ENCODE measurements around the gene NR1I3.

The NR1I3 gene

GRCh38 chr1:161244888-161245287 lies 6.9 kb upstream of the NR1I3 start:
- TF ChIP-seq, protein P1, sequence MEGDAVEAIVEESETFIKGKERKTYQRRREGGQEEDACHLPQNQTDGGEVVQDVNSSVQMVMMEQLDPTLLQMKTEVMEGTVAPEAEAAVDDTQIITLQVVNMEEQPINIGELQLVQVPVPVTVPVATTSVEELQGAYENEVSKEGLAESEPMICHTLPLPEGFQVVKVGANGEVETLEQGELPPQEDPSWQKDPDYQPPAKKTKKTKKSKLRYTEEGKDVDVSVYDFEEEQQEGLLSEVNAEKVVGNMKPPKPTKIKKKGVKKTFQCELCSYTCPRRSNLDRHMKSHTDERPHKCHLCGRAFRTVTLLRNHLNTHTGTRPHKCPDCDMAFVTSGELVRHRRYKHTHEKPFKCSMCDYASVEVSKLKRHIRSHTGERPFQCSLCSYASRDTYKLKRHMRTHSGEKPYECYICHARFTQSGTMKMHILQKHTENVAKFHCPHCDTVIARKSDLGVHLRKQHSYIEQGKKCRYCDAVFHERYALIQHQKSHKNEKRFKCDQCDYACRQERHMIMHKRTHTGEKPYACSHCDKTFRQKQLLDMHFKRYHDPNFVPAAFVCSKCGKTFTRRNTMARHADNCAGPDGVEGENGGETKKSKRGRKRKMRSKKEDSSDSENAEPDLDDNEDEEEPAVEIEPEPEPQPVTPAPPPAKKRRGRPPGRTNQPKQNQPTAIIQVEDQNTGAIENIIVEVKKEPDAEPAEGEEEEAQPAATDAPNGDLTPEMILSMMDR (IDR thresholded peaks at IDR 0.05; ENCODE audit: low read depth, low read length) = no peak
- no peak overlapping the region for H3K4me3 ChIP-seq (ENCODE audit: low read depth, low read length)

DNA sequence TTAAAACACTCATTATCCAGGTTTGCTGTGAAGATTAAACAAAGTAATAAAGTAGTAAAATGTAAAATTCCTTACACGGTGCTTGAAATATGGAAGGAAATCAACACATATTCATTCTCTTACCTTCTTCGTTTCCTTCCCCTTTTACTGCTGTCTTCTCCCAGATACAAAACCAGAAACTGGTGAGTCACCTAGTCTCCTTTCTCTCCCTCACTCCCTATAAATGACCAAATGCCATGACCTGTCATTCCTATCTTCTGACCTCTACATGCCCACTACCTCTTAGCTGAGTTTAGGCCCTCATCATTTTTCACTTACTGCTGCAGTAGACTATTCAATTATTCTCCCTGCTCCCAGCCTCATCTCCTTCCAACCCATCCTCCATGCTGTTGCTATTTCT lies 4.3 kb upstream of the NR1I3 start:
- no peak overlapping the region for H3K4me3 ChIP-seq (ENCODE audit: low read depth, low read length)
- TF ChIP-seq, protein P1 (IDR thresholded peaks at IDR 0.05; ENCODE audit: low read depth, low read length) = no peak

DNA sequence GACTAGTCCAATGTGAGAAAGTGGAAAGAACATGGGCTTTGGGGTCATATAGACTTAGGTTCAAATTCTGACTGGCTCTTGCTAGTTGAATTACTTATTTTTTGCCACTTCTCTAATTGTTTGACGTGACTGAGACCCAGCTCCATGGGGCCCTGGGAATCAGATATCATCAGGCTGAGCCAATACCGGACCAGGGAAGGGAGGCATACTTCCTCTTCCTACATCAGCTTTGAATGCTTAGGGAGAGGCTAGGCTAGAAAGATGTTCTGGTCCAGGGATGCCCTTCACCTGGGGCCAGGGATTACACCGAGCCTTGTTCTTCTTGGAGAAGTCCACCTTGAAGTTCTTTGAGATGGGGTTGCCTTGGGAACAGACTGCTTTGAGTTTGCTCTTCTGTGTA lies 3.7 kb upstream of the NR1I3 start:
- TF ChIP-seq, protein P1 (IDR thresholded peaks at IDR 0.05; ENCODE audit: low read depth, low read length) = no peak
- no peak overlapping the region for H3K4me3 ChIP-seq (ENCODE audit: low read depth, low read length)

GRCh38 chr1:161235957-161236775 lies 1.8 kb downstream of the NR1I3 start:
- H3K4me3 ChIP-seq (ENCODE audit: low read depth, low read length) = no peak overlapping the region
- TF ChIP-seq, protein P1 (IDR thresholded peaks at IDR 0.05; ENCODE audit: low read depth, low read length) = no peak

GRCh38 chr1:161233102-161233501 lies 4.9 kb downstream of the NR1I3 start:
- H3K4me3 ChIP-seq (ENCODE audit: low read depth, low read length) = no peak overlapping the region
- TF ChIP-seq, protein P1 (IDR thresholded peaks at IDR 0.05; ENCODE audit: low read depth, low read length) = no peak

- TF ChIP-seq, protein P1 (IDR thresholded peaks at IDR 0.05; ENCODE audit: low read depth, low read length) = no peak
- H3K4me3 ChIP-seq (ENCODE audit: low read depth, low read length) = no peak overlapping the region
Measured at GRCh38 chr1:161230762-161231161, 7.2 kb downstream of the NR1I3 start.

DNA sequence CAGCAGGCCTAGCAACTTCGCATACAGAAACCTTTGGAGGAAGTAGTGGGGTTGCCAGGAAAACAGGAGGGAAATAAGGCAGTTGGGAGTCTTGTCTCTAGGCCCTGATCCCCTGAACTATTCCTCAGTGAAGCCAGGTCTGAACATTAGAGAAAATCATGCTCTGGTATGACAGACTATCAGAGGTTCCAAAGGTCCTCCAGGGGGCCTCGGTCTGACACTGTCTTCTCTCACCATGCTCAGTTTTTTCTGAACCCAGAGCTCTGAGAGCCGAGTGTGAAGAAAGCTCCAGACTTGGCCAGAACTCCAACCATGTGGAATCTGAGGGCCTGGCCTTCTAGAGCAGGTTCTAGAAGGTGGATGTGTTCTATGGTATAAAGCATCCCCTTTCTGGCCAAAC lies 8.1 kb downstream of the NR1I3 start:
- TF ChIP-seq, protein P1 (IDR thresholded peaks at IDR 0.05; ENCODE audit: low read depth, low read length) = no peak

More for the DNA sequence above, 8.1 kb downstream of the NR1I3 start:
- H3K4me3 ChIP-seq (ENCODE audit: low read depth, low read length) = no peak overlapping the region
